Glutamatergic neuron (in vitro differentiated cells): ENCODE data around the gene CLSTN2. TPM values are rescaled to one million over a fixed set of nuclear protein-coding genes. Genes with fewer than 3 reads are reported as not detected.

ENCODE experiments used
- DNase-seq: peaks from one replicate; pipeline ENCODE4 v3.0.0; 2022
- H3K27ac Mint-ChIP-seq: one replicate; pipeline ENCODE4 v1.8.0; 2020; ENCODE audit warnings: mild to moderate bottlenecking, mixed read lengths, inconsistent platforms; ENCODE audit not compliant: unreplicated experiment
- H3K27me3 Mint-ChIP-seq: one replicate; pipeline ENCODE4 v1.8.0; 2020; ENCODE audit warnings: mild to moderate bottlenecking, moderate library complexity, mixed read lengths, inconsistent platforms; ENCODE audit not compliant: unreplicated experiment
- H3K36me3 Mint-ChIP-seq: one replicate; pipeline ENCODE4 v1.8.0; 2020; ENCODE audit warnings: mild to moderate bottlenecking, mixed read lengths, inconsistent platforms; ENCODE audit not compliant: unreplicated experiment
- H3K4me1 Mint-ChIP-seq: one replicate; pipeline ENCODE4 v1.8.0; 2020; ENCODE audit warnings: mild to moderate bottlenecking, low read depth, mixed read lengths, inconsistent platforms; ENCODE audit not compliant: unreplicated experiment
- H3K4me3 Mint-ChIP-seq: one replicate; pipeline ENCODE4 v1.8.0; 2020; ENCODE audit warnings: mild to moderate bottlenecking, mixed read lengths, inconsistent platforms; ENCODE audit not compliant: unreplicated experiment
- H3K9me3 Mint-ChIP-seq: one replicate; pipeline ENCODE4 v1.8.0; 2020; ENCODE audit warnings: mild to moderate bottlenecking, moderate library complexity, mixed read lengths, inconsistent platforms; ENCODE audit not compliant: unreplicated experiment
- CTCF ChIP-seq: fragments of 200-600 bp; sonication (generic); IDR thresholded peaks from one replicate; pipeline ENCODE4 v1.5.0; 2021; ENCODE audit not compliant: partially characterized antibody, unreplicated experiment
- total RNA-seq: library from RNA; stranded (reverse); fragmentation: NEBNext Ultra II Directional; extraction: Animal tissue kit (Norgen Biotek cat#: 25700); gene quantifications from one replicate; pipeline ENCODE4 v1.2.1, GENCODE V29; 2021; ENCODE audit not compliant: unreplicated experiment

Gene CLSTN2
- total RNA-seq, 1 donor from 2014 or later = 3.1 TPM

DNA sequence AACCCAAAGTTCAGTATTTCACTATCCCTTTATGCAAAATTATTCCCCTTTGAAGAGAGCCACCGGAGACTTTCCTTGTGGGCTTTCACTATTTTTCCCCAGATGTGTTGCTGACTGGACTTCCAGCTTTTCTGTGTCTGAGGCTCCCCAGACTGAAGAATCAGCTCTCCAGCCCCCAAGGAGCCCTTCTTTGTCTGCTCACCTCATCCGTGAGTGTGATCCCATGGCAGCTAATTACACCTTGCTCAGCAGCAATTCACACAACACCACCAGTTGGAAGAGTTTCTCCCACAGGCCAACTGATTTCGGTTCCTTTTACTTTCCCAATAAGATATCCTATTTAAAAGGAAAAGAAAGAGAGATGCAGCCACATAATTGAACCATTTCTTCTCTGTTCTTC, 493.4 kb downstream of the CLSTN2 start:
- DNase-seq = no peak
- Mint-ChIP-seq H3K27me3 (no peaks in the 10 kb centered on the region), H3K4me3 (no peak overlapping the region), H3K9me3 (peaks cover 2% of the 10 kb centered on the region), H3K4me1 (peaks cover 8% of the 10 kb centered on the region), H3K36me3 (no peaks in the 10 kb centered on the region), H3K27ac (no peak overlapping the region)
- no peak for TF ChIP-seq CTCF

DNA sequence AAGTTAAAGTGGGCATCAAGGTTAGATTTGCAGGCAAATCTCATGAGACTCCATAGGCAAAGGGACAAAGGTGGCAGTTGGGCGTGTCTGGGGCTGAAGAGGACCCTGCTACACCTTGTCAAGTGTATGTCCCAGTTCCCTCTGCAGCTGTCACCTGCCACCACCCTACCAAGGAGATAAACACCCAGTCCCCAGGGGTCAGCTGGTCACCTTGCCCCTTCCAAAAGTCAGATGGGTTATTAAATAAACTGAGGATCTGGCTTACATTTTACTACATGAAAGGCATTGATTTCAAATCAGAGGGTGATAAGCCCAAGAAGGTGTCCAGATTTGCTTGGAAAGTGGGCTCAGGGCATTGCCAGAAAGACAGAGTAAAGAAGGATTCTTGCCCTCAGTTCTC, 494.8 kb downstream of the CLSTN2 start:
- DNase-seq = no peak
- no peaks in the 10 kb centered on the region for H3K27me3 Mint-ChIP-seq
- H3K9me3 Mint-ChIP-seq = peaks cover 2% of the 10 kb centered on the region
- no peak overlapping the region for H3K27ac Mint-ChIP-seq
- TF ChIP-seq CTCF = no peak
- H3K4me1 Mint-ChIP-seq = peaks cover 8% of the 10 kb centered on the region
- H3K4me3 Mint-ChIP-seq = no peak overlapping the region
- H3K36me3 Mint-ChIP-seq = no peaks in the 10 kb centered on the region

- no peak for TF ChIP-seq CTCF
- no peak overlapping the region for H3K4me3 Mint-ChIP-seq
- H3K4me1 Mint-ChIP-seq = peaks cover 8% of the 10 kb centered on the region
- H3K36me3 Mint-ChIP-seq = no peaks in the 10 kb centered on the region
- DNase-seq = no peak
- H3K9me3 Mint-ChIP-seq = peaks cover 2% of the 10 kb centered on the region
- no peak overlapping the region for H3K27ac Mint-ChIP-seq
- H3K27me3 Mint-ChIP-seq = no peaks in the 10 kb centered on the region
Measured at GRCh38 chr3:140430494-140430893, 495.5 kb downstream of the CLSTN2 start.

DNA sequence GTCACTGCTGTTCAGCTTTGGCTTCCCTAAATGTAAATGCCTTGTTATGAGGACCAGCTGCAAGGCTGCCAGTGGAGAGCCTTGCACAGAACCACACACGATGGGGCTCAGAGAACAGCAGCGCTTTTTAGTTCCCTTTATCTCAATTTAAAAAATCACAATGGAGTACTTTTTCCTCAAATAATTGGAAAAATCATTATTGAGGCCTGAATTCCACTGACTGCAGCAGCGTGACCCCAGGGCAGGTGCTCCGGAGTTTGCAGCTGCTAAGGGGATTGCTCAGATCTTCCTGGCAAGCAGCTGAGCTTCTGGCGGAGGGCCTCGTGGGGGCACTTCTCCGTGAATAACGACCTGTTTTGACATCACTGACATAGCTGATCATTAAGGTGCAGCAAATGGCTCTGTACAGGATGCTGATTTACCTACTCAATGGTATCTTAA, 497.3 kb downstream of the CLSTN2 start:
- no peaks in the 10 kb centered on the region for H3K36me3 Mint-ChIP-seq
- no peak overlapping the region for H3K4me3 Mint-ChIP-seq
- no peaks in the 10 kb centered on the region for H3K27me3 Mint-ChIP-seq
- peak; percentile 60 for DNase-seq
- no peak for TF ChIP-seq CTCF
- H3K4me1 Mint-ChIP-seq = peaks cover 8% of the 10 kb centered on the region
- no peak overlapping the region for H3K27ac Mint-ChIP-seq
- peaks cover 2% of the 10 kb centered on the region for H3K9me3 Mint-ChIP-seq

DNA sequence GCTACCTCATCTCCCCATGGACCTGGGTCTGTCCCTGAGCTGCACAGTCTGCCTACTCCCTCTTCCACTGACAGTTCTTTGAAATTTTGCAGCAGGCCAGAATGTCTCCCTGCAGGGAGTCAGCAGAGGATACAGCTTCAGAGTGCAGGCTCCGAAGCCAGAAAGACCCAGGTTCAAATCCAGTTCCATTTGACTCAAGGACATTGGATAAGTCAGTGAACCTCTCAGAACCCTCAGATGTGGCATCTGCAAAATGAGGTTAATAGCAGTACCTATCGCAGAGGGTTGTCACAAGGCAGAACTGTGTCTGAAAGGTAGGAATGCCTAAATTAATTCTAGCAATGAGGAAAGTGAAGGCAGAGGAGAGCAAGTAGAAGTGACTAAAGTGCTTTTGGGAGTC, 498.4 kb downstream of the CLSTN2 start:
- no peak for TF ChIP-seq CTCF
- H3K4me3 Mint-ChIP-seq = no peak overlapping the region
- H3K27me3 Mint-ChIP-seq = no peaks in the 10 kb centered on the region
- H3K4me1 Mint-ChIP-seq = peaks cover 8% of the 10 kb centered on the region
- peaks cover 2% of the 10 kb centered on the region for H3K9me3 Mint-ChIP-seq
- no peak for DNase-seq
- no peak overlapping the region for H3K27ac Mint-ChIP-seq
- no peaks in the 10 kb centered on the region for H3K36me3 Mint-ChIP-seq
